ENCODE data around the gene ASCL2.
"Not testable (repeated sequence)": the region's sequence is repeated elsewhere in the genome, so short reads cannot be mapped to it uniquely, and the experiment has no call there.

Gene ASCL2

DNA sequence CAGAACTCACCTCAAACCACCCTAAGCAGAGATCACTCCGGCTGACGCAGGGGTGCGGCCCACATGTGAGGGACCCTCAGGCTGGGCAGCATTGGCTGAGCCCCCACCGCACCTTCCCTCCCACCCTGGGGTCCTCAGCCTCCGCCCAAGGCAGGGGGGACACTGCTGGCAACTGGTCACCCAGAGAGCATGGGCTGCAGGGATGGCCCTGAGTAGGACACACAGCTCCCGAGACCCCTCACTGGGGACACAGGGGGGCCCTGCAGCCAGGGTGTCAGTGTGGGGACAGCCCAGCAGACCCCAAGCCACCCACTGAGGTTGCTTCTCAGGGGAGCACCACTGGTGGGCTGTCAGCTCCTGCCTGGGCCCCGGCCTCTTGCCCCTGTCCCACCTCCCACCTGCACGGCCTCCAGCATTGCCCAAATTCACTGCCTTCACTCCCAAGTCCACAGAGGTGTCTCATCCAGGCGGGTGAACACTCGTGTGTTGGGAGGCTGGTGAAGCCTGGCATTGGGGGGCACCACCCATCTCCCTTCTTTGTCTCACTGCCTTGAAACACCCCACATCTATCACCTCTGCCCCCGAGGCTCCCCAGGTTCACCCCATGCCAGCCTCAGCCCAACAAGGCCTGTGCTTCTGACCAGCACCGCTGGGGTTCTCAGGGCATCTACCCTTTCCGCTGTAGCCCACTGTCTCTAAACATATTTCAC is 26.7 kb upstream of the ASCL2 start:
- no peak for DNase-seq

DNA sequence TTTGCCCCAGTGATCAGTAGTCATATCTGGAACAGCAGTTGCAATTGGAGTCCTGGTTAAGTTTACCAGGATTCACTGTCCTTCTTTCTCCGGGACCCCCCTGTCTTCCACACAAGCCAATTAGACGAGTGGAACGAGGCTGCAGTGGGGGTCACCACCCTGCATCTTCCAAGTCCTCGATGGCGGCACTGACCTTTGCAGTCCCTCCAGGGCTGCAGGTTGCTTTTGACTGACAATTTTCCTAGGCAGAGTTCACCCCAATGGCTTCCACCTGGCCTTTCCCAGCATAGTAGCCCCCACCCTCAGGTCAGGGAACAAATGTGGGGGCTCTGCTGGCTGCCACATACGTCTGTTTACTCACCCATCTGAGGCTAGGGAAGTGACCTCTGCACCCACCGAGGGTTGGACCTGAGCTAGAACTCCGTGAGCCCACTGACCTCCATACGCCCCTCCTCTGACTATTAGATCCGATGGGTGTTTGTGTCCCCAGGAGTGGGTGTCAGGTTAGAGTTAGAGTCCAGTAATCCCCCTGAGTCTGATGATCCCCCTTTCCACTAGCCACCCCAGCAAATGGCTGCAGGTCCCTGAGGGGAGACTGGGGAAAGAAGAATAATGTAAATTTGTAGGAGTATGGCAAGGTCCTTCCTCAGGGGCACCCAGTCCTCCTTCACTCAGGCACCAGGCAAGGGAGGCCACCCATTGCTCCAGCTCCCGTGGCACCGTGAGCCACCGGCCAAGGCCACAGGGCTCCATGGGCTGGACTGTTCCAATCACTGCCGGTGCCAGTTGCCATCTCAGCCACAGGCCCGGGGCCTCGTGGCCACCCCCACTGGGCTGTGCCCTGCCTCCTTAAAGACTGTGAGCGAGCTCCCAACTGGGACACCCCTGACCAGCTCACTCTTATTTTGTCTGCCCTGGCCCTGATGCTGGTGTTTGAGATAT is 25.9 kb upstream of the ASCL2 start:
- no peak for DNase-seq

DNA sequence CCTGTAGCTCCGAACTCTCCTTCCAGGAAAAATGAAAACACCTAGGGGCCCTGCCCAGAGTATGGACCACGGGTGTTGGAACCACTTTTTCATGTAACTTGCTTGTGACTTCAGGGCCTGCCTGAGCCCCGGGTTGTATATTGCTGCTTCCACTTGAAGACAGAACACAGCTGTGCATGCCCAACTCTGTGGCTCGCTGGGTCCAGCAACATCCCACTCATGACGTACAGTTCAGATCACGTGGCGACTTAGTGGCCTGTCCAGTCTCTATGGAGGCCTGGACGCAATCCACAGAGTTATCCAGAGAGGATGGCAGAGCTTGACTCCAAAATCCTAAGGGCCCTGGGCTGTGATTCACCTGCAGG is 24.5 kb upstream of the ASCL2 start:
- no peak for DNase-seq

DNA sequence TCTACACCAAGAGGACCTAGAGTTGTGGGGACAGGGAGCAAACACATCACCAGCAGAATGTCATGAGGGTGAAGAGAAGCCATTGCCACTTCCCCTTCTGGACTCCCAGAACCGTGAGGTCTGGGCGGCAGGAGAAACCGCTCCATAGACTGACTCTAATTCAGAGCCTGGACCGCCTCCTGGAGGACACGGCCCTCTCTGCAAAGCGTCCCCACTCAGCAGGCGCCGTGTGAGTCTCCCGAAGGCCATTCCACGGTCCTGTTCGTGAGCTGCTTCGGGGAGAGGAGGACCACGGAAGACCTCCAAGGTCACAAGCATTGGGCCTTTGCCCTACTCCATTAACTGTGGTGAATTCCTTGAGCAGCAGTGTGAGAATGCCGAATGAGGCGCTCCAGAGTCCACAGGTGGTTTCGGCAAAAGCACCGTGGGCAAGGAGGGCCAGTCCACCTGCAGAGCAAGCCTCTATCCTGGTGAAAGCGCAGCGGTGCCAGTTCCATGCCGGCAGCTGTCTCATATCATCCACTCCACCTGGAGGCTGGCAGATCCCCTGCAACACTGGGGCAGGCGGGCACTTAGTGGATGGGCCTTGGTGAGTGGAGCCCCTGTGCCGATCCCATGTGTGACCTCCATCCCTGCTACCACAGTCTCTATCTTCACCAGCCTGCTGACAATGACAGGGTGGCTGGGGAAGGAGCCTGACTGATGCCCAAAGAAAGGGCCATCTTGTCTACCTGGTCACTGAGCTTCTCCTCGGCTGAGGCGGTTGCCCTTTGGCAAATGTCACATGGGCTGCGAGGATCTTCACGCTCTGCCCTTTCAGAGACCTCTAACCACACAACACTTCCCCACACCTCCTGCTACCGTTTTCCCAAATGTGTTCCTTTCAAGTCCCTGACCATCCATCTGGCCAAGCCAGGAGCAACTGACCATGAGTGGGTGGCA is 23.9 kb upstream of the ASCL2 start:
- DNase-seq: no peak

DNA sequence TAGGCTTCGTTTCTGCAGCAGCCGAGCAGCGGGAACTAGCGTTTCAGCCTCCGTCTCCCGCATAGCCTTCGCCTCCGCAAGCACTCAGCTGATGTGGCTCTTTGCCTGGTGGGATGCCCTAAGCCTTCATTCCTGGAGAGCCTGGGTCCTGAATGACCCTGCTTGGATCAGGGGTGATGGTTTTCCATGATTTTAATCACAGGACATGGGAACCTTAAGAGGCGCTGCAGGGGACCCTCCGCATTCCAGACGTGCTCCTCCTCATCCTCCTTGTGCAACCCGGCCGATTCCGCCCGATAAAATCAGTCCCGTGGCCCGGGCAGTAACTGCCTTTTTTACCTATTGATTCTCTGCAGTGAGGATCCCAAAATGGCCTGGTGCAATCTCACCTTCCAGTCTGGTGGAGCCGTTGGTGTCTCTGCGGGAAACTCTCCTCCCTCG is 23.2 kb upstream of the ASCL2 start:
- DNase-seq: no peak

DNA sequence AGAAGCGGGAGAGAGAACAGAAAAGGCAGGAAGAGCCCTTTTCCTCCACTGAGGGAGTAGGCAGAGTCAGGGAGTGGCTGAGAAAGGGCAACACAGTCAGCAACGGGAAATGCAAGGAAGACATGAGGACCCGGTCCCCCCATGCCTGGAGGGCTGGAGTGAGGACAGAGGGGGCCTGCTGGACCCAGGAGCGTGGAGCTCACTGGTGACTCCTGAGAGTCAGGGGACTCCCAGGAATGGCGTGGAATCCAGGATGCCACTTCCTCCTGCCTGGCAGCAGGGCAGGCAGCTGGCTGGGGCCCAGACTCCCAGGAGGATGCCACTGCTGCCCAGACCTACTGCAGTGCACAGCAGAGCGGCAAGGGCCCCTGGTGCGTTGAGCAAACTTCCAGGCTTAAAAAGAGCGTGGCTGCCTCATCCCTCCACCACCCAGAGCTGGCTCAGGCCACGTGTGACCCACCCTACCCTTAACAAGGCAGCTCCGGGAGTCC is 20.0 kb upstream of the ASCL2 start:
- no peak for DNase-seq

DNA sequence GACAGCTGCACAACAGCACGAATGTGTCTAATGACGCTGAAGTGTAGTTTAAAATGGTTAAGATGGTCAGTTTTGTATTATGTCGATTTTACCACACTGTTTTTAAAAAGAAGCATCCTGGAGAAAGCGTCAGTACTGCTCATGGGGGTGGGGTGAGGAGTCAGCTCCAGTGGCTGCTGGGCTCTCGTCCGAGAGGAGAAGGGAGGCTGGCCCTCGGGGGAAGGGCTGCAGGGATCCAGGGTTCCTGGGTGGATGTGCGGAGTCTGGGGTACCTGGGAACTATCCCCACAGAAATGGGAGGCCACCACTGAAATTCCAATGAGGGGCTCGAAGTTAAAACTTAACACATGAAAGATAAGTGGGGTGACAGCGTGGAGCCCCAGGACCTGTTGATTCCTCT is 19.5 kb upstream of the ASCL2 start:
- no peak for DNase-seq

DNA sequence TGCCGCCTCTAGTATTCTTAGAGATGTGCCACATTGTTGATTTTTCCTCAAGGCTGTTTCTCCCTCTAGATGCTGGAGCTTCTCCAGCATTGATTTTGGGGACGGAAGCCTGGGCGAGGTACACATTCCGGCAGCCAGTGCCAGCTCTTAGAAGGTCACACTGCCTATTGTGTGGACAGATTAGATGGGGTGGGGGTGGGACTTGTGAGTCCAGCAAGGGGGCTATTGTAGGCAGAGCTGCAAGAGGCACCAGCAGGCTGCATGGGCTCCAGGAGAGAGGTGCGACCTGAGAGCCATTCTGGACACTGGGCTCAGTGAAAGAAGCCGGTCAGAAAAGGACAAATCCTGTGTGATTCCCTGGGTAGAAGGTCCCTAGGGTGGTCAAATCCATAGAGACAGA is 19.0 kb upstream of the ASCL2 start:
- DNase-seq: no peak

DNA sequence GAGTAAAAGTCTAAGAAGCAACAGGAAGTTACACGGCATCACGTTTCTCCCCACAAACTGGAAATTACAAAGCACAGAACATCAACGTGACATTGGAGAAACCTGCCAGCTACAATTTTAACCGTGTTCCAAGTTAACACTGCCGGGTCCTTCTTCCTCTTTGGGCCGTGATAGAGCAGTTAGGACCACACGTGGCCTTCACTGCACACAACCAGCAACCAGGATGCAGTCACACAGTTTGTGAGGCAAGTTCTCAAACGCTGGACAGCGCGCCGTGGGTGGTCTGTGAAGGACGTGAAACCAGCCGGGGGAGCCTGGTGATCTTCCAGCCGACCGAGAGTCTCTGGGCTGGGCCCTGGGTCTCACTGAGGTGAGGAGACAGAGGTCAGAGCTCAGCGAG is 16.7 kb upstream of the ASCL2 start:
- DNase-seq: no peak

DNA sequence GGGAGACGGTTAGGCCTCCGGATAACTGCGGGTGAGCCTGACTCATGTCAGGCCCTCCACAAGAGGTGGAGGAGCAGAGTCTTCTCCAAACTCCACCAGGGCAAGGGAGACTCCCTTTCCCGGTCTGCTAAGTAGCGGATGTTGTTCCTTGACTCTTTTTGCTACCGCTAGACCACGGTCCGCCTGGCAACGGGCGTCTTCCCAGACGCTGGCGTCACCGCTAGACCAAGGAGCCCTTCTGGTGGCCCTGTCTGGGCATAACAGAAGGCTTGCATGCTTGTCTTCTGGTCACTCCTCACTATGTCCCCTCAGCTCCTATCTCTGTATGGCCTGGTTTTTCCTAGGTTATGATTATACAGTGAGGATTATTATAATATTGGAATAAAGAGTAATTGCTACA is 16.0 kb upstream of the ASCL2 start:
- not testable (repeated sequence) for DNase-seq

DNA sequence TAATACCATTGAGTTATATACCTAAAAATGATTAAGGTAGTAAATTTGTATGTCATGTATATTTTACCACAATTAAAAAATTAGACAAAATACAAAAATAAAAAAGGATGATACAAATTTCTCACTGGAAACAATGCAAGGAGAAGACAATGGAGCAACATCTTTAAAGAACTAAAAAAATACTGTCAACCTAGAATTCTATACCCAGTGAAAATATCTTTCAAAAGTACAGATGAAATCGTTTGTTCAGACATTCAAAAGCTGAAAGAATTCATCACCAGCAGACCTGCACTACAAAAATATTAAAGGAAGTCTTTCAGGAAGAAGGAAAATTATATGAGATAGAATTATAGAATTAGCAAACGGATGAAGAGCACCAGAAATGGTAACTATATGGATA is 9.8 kb upstream of the ASCL2 start:
- DNase-seq: no peak

DNA sequence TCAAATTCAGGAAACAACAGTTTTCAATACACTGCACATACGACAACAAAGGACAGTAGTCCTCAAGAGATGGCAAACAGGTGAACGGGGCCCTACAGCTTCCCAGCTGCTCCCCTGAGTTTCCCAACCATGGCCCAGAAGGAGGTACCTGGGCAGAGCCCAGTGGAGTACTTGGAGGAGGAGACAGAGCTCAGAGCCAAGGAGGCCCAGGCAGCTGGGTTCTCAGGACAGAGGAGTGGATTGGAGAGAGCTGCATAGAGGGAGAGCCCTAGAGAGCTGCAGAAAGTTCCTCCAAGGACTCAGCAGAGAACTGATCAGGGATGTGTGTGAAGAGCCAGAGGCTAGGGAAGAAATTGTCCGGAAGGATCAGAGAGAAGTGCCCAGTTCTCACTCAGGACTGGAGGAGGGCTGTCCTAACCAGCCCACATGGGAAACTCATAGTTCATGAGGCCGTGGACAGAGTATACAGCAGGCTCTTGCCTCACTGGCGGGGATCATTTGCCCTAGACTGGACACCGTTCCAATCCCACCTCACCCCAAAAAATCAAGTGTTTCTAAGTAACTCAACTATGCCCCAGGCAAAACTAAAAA is 7.6 kb upstream of the ASCL2 start:
- no peak for DNase-seq

DNA sequence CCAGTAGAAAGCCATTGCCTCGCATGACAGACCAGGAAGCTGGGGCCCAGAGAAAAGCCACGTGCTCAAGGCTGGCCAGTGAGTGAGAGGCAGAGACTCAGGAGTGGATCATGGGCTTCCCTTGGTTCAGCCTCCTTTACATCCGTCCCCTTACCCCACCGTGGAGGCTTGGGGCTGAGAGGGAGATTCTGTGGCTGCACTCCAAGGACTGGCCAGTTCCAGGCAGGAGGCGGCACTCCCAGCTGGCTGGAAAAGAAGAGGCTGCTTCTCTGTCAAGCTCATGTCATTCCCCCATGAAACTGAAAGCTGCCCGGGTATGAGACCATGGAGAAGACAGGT is 6.6 kb upstream of the ASCL2 start:
- no peak for DNase-seq

DNA sequence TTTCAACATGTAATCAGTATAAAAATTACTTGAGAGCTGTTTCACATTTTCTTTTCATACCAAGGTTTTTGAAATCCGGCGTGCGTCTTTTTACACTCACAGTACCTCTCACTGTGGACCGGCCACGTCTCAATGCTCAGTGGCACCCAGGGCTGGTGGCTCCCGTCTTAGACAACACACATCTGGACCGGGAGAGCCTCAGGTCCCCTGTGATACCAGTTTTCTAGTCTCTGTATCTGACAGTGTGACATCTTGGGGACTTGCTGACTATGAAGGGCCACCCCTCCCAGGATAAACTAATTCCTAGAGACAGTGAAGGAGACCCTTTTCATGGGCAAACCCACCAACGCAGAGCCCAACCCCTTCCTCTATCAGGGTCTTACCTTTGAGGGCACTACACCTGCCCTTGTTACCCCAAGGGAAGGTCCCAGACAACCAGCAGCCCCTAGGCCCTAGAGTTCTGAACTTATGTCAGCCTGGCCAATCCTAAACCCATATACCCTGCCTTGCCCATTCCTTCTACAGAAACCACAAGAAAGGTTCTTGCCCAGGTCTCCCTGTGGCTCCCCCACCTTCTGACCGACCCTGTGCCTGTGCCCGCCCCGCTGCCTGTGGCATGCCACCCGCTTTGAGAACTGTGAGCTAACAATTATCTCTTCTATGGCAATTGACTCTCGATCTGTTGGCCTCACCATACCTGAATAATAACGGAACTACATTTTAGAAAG is 6.1 kb upstream of the ASCL2 start:
- no peak for DNase-seq

DNA sequence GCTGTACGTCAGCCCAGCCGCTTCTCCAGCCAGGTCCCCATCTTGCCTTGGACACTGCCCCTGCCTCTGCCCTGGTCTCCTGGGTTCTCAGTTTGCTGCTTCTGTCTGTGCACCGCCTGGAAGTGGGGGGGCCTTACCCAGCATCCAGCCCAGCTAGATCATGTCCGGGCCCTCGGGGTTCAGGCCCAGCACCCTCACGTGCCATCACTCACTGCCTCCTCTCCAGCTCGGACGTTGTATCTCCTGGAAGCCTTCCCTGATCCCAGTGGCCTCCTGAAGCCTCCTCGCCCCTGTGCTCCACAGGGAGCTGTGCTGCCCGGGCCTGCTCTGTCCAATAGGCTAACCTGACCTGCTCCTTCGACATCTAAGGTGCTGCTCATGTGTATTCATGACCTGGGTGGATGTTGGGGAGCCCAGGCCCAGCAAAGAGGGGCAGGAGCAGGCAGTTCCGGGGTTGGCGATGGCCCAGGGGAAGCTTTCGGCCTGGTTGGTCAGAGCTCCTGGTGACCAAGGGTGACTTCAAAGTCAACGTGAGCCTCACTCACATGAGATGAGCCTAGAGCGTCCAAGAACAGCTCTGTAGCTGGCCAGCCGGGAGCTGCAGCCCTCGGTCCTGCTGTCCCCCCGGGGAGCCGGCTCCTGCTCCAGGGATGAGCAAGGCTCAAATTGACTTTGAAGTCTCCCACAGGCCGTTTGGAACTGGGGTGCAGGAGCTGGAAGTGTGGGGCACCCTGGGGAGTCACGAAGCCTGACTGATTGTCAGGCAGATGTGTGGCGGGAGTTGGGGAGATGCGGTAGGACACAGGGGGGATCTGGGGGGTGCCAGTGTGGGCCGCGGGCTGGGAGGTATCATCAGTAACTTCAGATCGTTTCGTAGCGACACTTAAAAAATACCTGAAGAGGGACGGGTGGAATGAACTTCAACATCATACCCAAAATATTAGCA is 5.2 kb upstream of the ASCL2 start:
- DNase-seq: no peak

DNA sequence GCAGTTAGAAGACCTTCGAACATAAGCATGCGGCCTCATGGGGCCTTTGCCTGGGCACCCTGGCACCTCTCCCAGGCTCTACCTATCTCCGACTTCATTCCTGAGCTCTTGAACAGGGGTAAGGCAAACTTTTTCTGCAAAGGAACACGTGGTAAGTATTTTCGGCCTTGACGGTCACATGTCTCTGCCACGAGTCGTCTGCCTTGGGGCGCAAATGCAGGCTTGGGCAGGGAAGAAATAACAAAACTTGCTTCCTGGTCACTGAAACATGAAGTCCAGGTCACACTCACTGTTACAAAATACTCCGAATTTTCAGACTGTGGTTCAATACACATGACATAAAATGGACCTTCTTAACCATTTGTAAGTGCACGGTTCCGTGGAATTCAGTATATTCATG is 3.4 kb upstream of the ASCL2 start:
- no peak for DNase-seq

DNA sequence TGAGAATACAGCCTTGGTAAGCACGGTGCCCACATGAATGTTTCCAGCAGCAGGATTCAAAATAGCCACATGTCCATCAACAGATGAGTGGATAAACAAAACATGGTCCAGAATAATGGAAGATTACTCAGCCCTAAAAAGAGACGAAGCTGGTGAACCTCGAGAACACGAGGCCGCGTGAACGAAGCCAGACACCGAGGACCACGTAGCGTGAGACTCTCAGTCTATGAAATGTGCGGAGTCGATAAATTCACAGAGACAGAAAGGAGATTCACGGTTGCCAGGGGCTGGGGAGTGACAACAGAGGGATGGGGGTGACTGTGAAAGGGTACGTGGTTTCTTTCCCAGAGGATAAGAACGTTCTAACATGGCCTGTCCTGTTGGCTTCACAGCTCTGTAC is 2.9 kb upstream of the ASCL2 start:
- DNase-seq: no peak

DNA sequence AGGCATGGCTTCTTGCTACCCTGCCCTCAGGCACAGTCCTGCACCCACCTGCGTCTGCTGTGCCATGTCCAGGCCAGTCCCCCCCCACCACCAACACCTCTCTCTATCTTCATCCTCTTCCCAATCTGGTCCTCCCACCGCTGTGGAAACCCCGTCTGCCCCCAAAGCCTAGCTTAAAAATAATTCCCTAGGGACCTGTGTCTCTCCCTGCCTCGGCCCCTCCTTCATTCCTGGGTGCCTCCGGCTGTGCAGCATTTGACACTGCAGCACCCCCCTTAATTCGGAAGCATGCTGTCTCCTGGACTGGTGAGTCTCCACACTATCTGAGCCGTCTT is 2.5 kb upstream of the ASCL2 start:
- no peak for DNase-seq

DNA sequence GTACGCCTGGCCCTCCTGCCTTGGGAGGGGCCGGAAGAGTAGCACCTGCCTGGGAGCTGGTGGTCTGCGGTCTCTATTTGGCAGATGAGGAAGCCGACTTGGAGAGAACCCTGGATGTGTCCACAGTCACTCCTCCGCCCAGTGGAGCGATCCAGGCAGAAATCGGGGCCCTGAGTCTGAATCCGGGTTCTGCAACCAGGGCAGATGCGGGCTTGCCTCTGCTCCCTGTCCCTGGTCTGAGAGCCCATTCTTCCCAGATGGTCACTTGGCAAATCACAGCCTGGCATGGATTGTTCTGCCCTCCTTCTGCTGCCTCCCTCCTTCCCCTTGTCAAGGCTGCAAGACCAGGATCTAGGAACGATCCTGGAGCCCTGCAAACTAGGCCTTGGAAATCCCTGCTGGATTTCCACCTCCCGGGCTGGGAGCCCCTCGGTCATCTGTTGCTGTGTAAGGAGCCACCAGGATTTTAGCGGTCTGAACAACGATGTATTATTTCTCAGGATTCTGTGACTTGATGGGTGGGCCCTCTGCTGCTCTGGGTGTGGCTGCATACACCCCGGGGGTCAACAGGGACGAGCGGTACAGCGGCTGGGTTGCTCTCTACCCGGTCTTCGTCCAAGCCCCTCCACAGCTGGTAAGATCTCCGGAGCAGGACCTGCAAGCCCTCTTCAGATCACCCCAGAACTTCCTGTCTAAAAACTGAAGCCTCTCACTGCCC is 2.0 kb upstream of the ASCL2 start:
- no peak for DNase-seq

Measured in EL (cell line).